K562 (cell line): Measurements from ENCODE around the gene VWA2. TPM values are rescaled to one million over a fixed set of nuclear protein-coding genes. Genes with fewer than 3 reads are reported as not detected.

ENCODE experiments used
- ATAC-seq: fragments of 200-7000 bp; cut with Tn5 transposase; 3 replicates; pipeline ENCODE4 v1.9.1; 2020; ENCODE audit warnings: moderate library complexity
- BruUV-seq: library from RNA; stranded (reverse); fragments of 400-500 nt; replicated peaks from 2 replicates; lab custom pipeline; 2021; lab: Mats Ljungman, UMichigan
- CTCF ChIA-PET: fragments of 300-600 bp; formaldehyde crosslinking; extraction: SDS; loops from one replicate; lab custom pipeline; 2021; ENCODE audit warnings: low intra/inter-chr PET ratio; lab: Yijun Ruan, JAX
- POLR2A ChIA-PET: fragments of 300-600, 350-650 bp; sonication (Branson Sonifier 250); formaldehyde crosslinking; extraction: SDS; loops from one replicate; lab custom pipeline; 2021; ENCODE audit warnings: antibody characterized with exemption, inconsistent platforms; lab: Yijun Ruan, JAX
- DNase-seq, 4 experiments: peaks; one replicate each; pipeline versions ENCODE4 v3.0.0 to v3.0.0-alpha.2; 2011 to 2018; ENCODE audit warnings: low spot score in 3 of 4, mixed read lengths in 3 of 4; ENCODE audit errors: extremely low read depth in 1 of 4
- FAIRE-seq: peaks from 2 replicates; lab custom pipeline; 2011; peaks lifted over from hg19 to GRCh38; lab: Jason Lieb, UNC
- H2AFZ ChIP-seq: 2 replicates; pipeline ENCODE4 v1.6.0; 2011; ENCODE audit warnings: low read depth, low read length, control low read depth, inconsistent platforms
- H3K27ac ChIP-seq: fragments of 200-600 bp; 3 replicates; pipeline ENCODE4 v1.8.0; 2011; ENCODE audit warnings: low read depth, mild to moderate bottlenecking, control low read depth, inconsistent platforms, low read length, moderate library complexity, mixed read lengths; ENCODE audit errors: extremely low read depth
- H3K27me3 ChIP-seq, 2 experiments: fragments of 300-600 bp in 1 of 2; 2 replicates in 1 of 2; 3 replicates in 1 of 2; pipeline versions ENCODE4 v1.6.0 to v1.8.0; 2011; ENCODE audit warnings: inconsistent platforms in 2 of 2, low read length in 2 of 2, mild to moderate bottlenecking in 1 of 2, mixed read lengths in 1 of 2, moderate library complexity in 1 of 2; ENCODE audit not compliant: control insufficient read depth in 2 of 2, insufficient read depth in 2 of 2
- H3K36me3 ChIP-seq: fragments of 300-600 bp; 3 replicates; pipeline ENCODE4 v1.8.0; 2011; ENCODE audit warnings: mild to moderate bottlenecking, low read length, inconsistent platforms; ENCODE audit not compliant: control insufficient read depth, insufficient read depth
- H3K4me1 ChIP-seq, 2 experiments: fragments of 200-600 bp in 1 of 2; replicated peaks in 1 of 2; 2 replicates in 1 of 2; 3 replicates in 1 of 2; pipeline versions ENCODE4 v1.5.1 to v1.8.0; 2011; ENCODE audit warnings: inconsistent platforms in 2 of 2, low read length in 2 of 2, mild to moderate bottlenecking in 1 of 2, mixed read lengths in 1 of 2, moderate library complexity in 1 of 2; ENCODE audit not compliant: control insufficient read depth in 2 of 2, insufficient read depth in 2 of 2
- H3K4me2 ChIP-seq: 2 replicates; pipeline ENCODE4 v1.6.1; 2011; ENCODE audit warnings: low read length, control low read depth, inconsistent platforms, mixed read lengths; ENCODE audit not compliant: insufficient read depth
- H3K4me3 ChIP-seq: fragments of 200-600 bp; sonication (generic), shearing (Covaris generic); 2 replicates; pipeline ENCODE4 v1.5.1; 2016; ENCODE audit warnings: control low read depth, inconsistent platforms
- H3K79me2 ChIP-seq: fragments of 200-600 bp; 3 replicates; pipeline ENCODE4 v1.8.0; 2011; ENCODE audit warnings: low read length, inconsistent platforms; ENCODE audit not compliant: control insufficient read depth, insufficient read depth
- H3K9ac ChIP-seq, 2 experiments: 2 replicates each; pipeline versions ENCODE4 v1.6.0 to v1.6.1; 2011; ENCODE audit warnings: low read depth in 2 of 2, low read length in 2 of 2, control low read depth in 1 of 2, inconsistent platforms in 1 of 2, mild to moderate bottlenecking in 1 of 2, mixed read lengths in 1 of 2; ENCODE audit not compliant: insufficient read depth in 1 of 2
- H3K9me1 ChIP-seq: one replicate; pipeline ENCODE4 v1.6.0; 2011; ENCODE audit warnings: inconsistent platforms, mild to moderate bottlenecking, low read length, moderate library complexity; ENCODE audit not compliant: control insufficient read depth, insufficient read depth
- H3K9me3 ChIP-seq: replicated peaks from 2 replicates; pipeline ENCODE4 v1.5.1; 2011; ENCODE audit warnings: low read depth, low read length, inconsistent platforms; ENCODE audit not compliant: control insufficient read depth, insufficient read depth
- H4K20me1 ChIP-seq: replicated peaks from 2 replicates; pipeline ENCODE4 v1.6.1; 2011; ENCODE audit warnings: low read length, inconsistent platforms, mixed read lengths; ENCODE audit not compliant: control insufficient read depth, insufficient read depth
- CBX2 ChIP-seq: fragments of 200-600 bp; sonication (generic); IDR thresholded peaks from one replicate; pipeline ENCODE4 v1.6.1; 2012; ENCODE audit warnings: mild to moderate bottlenecking, low read length, inconsistent platforms; ENCODE audit not compliant: insufficient read depth, poor library complexity, severe bottlenecking
- HNRNPL ChIP-seq: fragments of 200-400 bp; formaldehyde crosslinking; IDR thresholded peaks from 2 replicates; pipeline ENCODE4 v1.6.1; 2017; ENCODE audit warnings: low read depth, mild to moderate bottlenecking, low read length
- MCM7 ChIP-seq, 2 experiments: fragments of 450-650 bp; IDR thresholded peaks; 2 replicates each; pipeline ENCODE4 v1.6.1; 2016 to 2018
- PHB ChIP-seq: fragments of 250-450 bp; sonication (Bioruptor Pico); IDR thresholded peaks from 2 replicates; pipeline ENCODE4 v1.5.0; 2021
- RAD51 ChIP-seq: fragments of 450-650 bp; IDR thresholded peaks from 2 replicates; pipeline ENCODE4 v1.7.1; 2016; ENCODE audit warnings: low read depth, mild to moderate bottlenecking, borderline replicate concordance
- SAFB ChIP-seq: fragments of 200-400 bp; formaldehyde crosslinking; IDR thresholded peaks from 2 replicates; pipeline ENCODE4 v1.6.1; 2017; ENCODE audit warnings: low read depth, low read length, borderline replicate concordance
- SMARCA4 ChIP-seq: fragments of 450-650 bp; IDR thresholded peaks from 2 replicates; pipeline ENCODE4 v1.6.1; 2016
- SREBF1 ChIP-seq: fragments of 150-350 bp; IDR thresholded peaks from 2 replicates; pipeline ENCODE4 v1.6.1; 2014; ENCODE audit warnings: antibody characterized with exemption, low read depth, low read length, borderline replicate concordance
- ZBTB1 ChIP-seq: sonication (generic); formaldehyde crosslinking; IDR thresholded peaks from 2 replicates; pipeline ENCODE4 v1.8.1; 2023; ENCODE audit warnings: missing genetic modification reagents, low read depth, mild to moderate bottlenecking, borderline replicate concordance
- ZBTB11 ChIP-seq, 3 experiments: fragments of 200-800 bp in 1 of 3; fragments of 250-450 bp in 1 of 3; fragments of 450-650 bp in 1 of 3; sonication (Bioruptor Pico) in 1 of 3; sonication (Bioruptor generic) in 1 of 3; formaldehyde crosslinking in 1 of 3; IDR thresholded peaks; 2 replicates each; pipeline versions ENCODE4 v1.6.1 to v1.8.0; 2016 to 2022; ENCODE audit warnings: mild to moderate bottlenecking in 2 of 3, missing genetic modification characterization in 2 of 3, missing compliant biosample characterization in 1 of 3, moderate library complexity in 1 of 3
- ZHX1 ChIP-seq: fragments of 150-350 bp; conservative IDR thresholded peaks from 2 replicates; pipeline ENCODE4 v1.6.1; 2014; ENCODE audit warnings: low read length
- ZNF133 ChIP-seq: fragments of 250-450 bp; sonication (Bioruptor Pico); IDR thresholded peaks from 2 replicates; pipeline ENCODE4 v1.4.0; 2020; ENCODE audit warnings: mild to moderate bottlenecking
- ZNF253 ChIP-seq: fragments of 250-450 bp; sonication (Bioruptor Pico); conservative IDR thresholded peaks from 2 replicates; pipeline ENCODE4 v1.6.1; 2021; ENCODE audit warnings: mild to moderate bottlenecking
- ZNF280B ChIP-seq: fragments of 250-450 bp; sonication (Bioruptor Pico); IDR thresholded peaks from 2 replicates; pipeline ENCODE4 v1.5.1; 2021; ENCODE audit warnings: mild to moderate bottlenecking
- ZZZ3 ChIP-seq: fragments of 450-650 bp; IDR thresholded peaks from 2 replicates; pipeline ENCODE4 v1.6.1; 2016; ENCODE audit warnings: antibody characterized with exemption, mild to moderate bottlenecking, moderate library complexity
- WGBS: fragments of 100-300 bp; shearing (Covaris generic); methylation state at CpG from one replicate; pipeline ENCODE4 v1.1.6; 2016; ENCODE audit warnings: low coverage, mixed read lengths; ENCODE audit not compliant: insufficient coverage; ENCODE audit errors: missing lambda C conversion rate; 5-methylcytosine and 5-hydroxymethylcytosine counted together
- in situ Hi-C: fragments of 300-500 bp; cut with MboI; formaldehyde crosslinking; loops from 4 replicates; pipeline ENCODE4 v1.15.0; 2018; ENCODE audit warnings: inconsistent platforms, mixed read lengths
- intact Hi-C: fragments of 100-400 bp; cut with micrococcal nuclease; formaldehyde crosslinking; loops from 2 replicates; pipeline ENCODE4 v1.14.2; 2022
- polyA plus RNA-seq, 8 experiments: library from polyadenylated mRNA; depleted of rRNA in 4 of 8; stranded (reverse) in 5 of 8; unstranded in 3 of 8; fragments of >200 nt; fragmentation: Nextera tagmentation in 2 of 8; fragmentation: Illumina TruSeq in 1 of 8; extraction: Ambion mirVana in 2 of 8; extraction: Trizol in 1 of 8; gene quantifications; 2 replicates each; pipeline versions ENCODE4 v1.2.1 to v1.2.3, GENCODE V29; 2011 to 2014; ENCODE audit warnings: inconsistent platforms in 1 of 8, missing spikeins in 1 of 8
- total RNA-seq, 7 experiments: library from RNA; depleted of rRNA in 6 of 7; stranded (reverse); fragments of >200 nt in 6 of 7; fragmentation: Illumina TruSeq in 2 of 7; extraction: Trizol in 2 of 7; gene quantifications; 2 replicates each; pipeline versions ENCODE4 v1.2.1 to v1.2.3, GENCODE V29; 2011 to 2021; ENCODE audit warnings: low replicate concordance in 1 of 7

VWA2 gene
- total and polyA plus RNA-seq, 9 of the 15 experiments (the other 6 are each of a cell fraction or from before 2014, with no cell fraction given), result not detected

- no peak for FAIRE-seq
- intact Hi-C loops, result no loop called here
- 0% methylated on average over 6 of the region's 11 CpGs for WGBS
Observed at GRCh38 chr10:114288424-114289095, 49.5 kb downstream of the VWA2 start.

More at GRCh38 chr10:114288424-114289095, 49.5 kb downstream of the VWA2 start:
- Histone ChIP-seq H3K9me1 (no peaks in the 10 kb centered on the region), H3K9ac (no peak overlapping the region), H3K9me3 (no peaks in the 10 kb centered on the region), H3K36me3 (no peaks in the 10 kb centered on the region), H3K27ac (no peak overlapping the region), H3K4me1 (peaks cover 0 to 6% of the 10 kb centered on the region in 2 experiments; a peak in 2 of 5 replicates)
- DNase-seq, result no peak
- CTCF ChIA-PET, result no interaction called here
- TF ChIP-seq HNRNPL (no peak), ZBTB1 (CRISPR knock-in tag) (no peak), PHB (CRISPR knock-in tag) (no peak), ZNF253 (no peak), SREBF1 (no peak), CBX2 (no peak), SAFB (no peak), ZNF133 (CRISPR knock-in tag) (no peak), SMARCA4 (no peak), ZHX1 (no peak), RAD51 (no peak), ZNF280B (no peak), ZZZ3 (no peak), ZBTB11 (CRISPR knock-in tag; IDR thresholded peaks at IDR 0.05) (no peak), MCM7 (IDR thresholded peaks at IDR 0.05) (no peak)
- TF ChIP-seq, all 486 proteins: peak for 0
- no peak for ATAC-seq
- H3K4me2 ChIP-seq, result no peak overlapping the region
- POLR2A ChIA-PET, result interaction anchor here (0.9 kb wide), 1 partner anchor 41 kb away, joined by 4 read pairs; no protein-coding TSS in a partner anchor
- in situ Hi-C loops, result no loop called here
- no peak overlapping the region for H2AFZ ChIP-seq
- peaks cover 0 to 42% of the 10 kb centered on the region in 2 experiments; a peak in 3 of 5 replicates for H3K27me3 ChIP-seq
- BruUV-seq, result no TSS peak
- H3K4me3 ChIP-seq, result no peak overlapping the region
- no peaks in the 10 kb centered on the region for H3K79me2 ChIP-seq
- no peaks in the 10 kb centered on the region for H4K20me1 ChIP-seq
